ENCODE measurements around the gene PEX14. TPM values are rescaled to one million over a fixed set of nuclear protein-coding genes. Genes with fewer than 3 reads are reported as not detected.
A peak's percentile ranks its signal among the peaks of the same experiment; 100 is the strongest.

Gene PEX14
- total and polyA plus RNA-seq, 9 of the 15 experiments (the other 6 are each of a cell fraction or from before 2014, with no cell fraction given): 2.6 to 45.7 (median 22.7) TPM

DNA sequence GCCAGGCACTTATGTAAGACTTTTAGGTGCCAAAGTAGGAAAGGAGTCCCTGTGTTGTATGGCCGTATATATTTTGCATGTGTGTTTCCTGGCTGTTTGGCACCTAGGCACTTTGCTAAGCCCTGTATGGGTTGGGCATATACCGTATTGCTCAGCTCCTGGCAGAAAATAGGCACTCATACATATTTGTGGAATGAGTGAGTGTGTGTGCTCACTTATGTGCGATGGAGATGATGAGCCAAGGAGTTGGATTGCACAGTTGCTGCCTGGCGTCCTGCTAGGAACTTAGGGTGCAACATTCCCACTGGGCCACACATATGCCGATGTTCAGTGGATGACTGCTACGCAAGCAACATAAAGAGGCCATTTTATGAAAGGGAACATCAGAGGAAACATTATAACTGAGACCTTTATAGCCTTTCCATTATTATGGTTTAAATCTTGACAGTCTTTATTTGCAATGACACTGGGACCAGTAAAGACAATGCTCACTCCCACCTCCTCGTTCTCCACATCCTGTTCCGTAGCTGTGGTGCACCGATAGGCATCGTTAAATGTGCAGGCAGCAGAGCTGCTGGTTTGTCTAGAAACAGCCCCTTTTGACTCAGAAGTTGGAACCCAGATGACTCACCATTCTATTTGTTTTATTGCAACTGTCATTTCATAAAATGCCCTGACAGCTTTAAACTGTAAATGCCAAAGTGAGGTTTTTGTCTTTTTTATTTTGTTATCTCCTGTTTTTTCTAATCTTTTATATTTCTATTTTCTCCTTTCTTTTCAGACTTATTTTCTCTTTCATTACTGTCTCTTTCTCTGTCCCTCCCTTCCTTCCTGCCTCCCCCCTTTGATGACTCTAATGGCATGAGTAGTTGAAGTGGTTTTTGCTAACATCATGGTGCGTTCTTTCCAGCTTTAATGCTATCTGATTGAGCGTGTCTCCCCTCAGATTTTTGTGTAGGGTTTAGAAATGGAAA, 36.1 kb downstream of the PEX14 start (continued):
- no peak for TF ChIP-seq ZBTB34 (CRISPR knock-in tag; IDR thresholded peaks at IDR 0.05)
- TF ChIP-seq SP2 (IDR thresholded peaks at IDR 0.05; ENCODE audit: extremely low read depth, low read depth, low read length, poor library complexity, severe bottlenecking): no peak
- TF ChIP-seq STAT6 (CRISPR knock-in tag; IDR thresholded peaks at IDR 0.05): no peak
- TF ChIP-seq EGR1 (conservative IDR thresholded peaks at IDR 0.05): peak; percentile 76
- no peak for TF ChIP-seq PYGO2 (tag; IDR thresholded peaks at IDR 0.05)
- no peak for TF ChIP-seq STAT5A (IDR thresholded peaks at IDR 0.05; ENCODE audit: borderline replicate concordance, low read length)
- no peak for TF ChIP-seq SREBF1 (IDR thresholded peaks at IDR 0.05; ENCODE audit: borderline replicate concordance, low read depth, low read length)
- peak; percentile 95 for TF ChIP-seq SMARCC2 (IDR thresholded peaks at IDR 0.05; ENCODE audit: low read depth)
- no peak for TF ChIP-seq ZNF696 (CRISPR knock-in tag; conservative IDR thresholded peaks at IDR 0.05)
- TF ChIP-seq ZNF445 (CRISPR knock-in tag; IDR thresholded peaks at IDR 0.05; ENCODE audit: low read depth): no peak
- peak; percentile 41 to 57 for TF ChIP-seq NRF1 (conservative IDR thresholded peaks at IDR 0.05 in 1 of 2, IDR thresholded peaks at IDR 0.05 in 1 of 2)
- TF ChIP-seq PTBP1 (IDR thresholded peaks at IDR 0.05; ENCODE audit: low read depth, low read length): no peak
- TF ChIP-seq ZKSCAN8 (CRISPR knock-in tag; IDR thresholded peaks at IDR 0.05): 0 out of 2 replicates have a peak, but pooled peaks have one; percentile 1
- TF ChIP-seq KAT8 (IDR thresholded peaks at IDR 0.05; ENCODE audit: low read depth): no peak
- TF ChIP-seq PRPF4 (IDR thresholded peaks at IDR 0.05; ENCODE audit: insufficient read depth, low read depth, low read length, poor library complexity, severe bottlenecking): no peak
- TF ChIP-seq HMGN3 (IDR thresholded peaks at IDR 0.05; ENCODE audit: borderline replicate concordance, extremely low read depth, insufficient read length, low read depth, low read length): no peak
- no peak for TF ChIP-seq HLTF (IDR thresholded peaks at IDR 0.05)
- TF ChIP-seq, protein P1, sequence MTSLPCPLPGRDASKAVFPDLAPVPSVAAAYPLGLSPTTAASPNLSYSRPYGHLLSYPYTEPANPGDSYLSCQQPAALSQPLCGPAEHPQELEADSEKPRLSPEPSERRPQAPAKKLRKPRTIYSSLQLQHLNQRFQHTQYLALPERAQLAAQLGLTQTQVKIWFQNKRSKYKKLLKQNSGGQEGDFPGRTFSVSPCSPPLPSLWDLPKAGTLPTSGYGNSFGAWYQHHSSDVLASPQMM (CRISPR knock-in tag; IDR thresholded peaks at IDR 0.05): no peak
- TF ChIP-seq WHSC1 (IDR thresholded peaks at IDR 0.05; ENCODE audit: low read length): no peak
- no peak for TF ChIP-seq ZSCAN32 (CRISPR knock-in tag; IDR thresholded peaks at IDR 0.05)
- TF ChIP-seq FUS (optimal IDR thresholded peaks at IDR 0.05; ENCODE audit: low read depth, low read length): no peak
- TF ChIP-seq ZNF239 (CRISPR knock-in tag; IDR thresholded peaks at IDR 0.05): no peak
- TF ChIP-seq, protein P2, sequence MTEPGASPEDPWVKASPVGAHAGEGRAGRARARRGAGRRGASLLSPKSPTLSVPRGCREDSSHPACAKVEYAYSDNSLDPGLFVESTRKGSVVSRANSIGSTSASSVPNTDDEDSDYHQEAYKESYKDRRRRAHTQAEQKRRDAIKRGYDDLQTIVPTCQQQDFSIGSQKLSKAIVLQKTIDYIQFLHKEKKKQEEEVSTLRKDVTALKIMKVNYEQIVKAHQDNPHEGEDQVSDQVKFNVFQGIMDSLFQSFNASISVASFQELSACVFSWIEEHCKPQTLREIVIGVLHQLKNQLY (CRISPR knock-in tag; conservative IDR thresholded peaks at IDR 0.05): no peak
